GM12875 (cell line): ENCODE measurements around the gene SLC29A2.

Source experiments
- H3K4me3 ChIP-seq: one replicate; pipeline ENCODE4 v1.5.1; 2011; ENCODE audit warnings: low read depth, low read length, control low read depth
- TF ChIP-seq, protein P1 (sequence below): IDR thresholded peaks from 2 replicates; pipeline ENCODE4 v1.5.1; 2011; ENCODE audit warnings: low read depth, mild to moderate bottlenecking, control low read depth, inconsistent platforms, low read length, moderate library complexity, borderline replicate concordance; ENCODE audit not compliant: insufficient read depth

Gene SLC29A2

DNA sequence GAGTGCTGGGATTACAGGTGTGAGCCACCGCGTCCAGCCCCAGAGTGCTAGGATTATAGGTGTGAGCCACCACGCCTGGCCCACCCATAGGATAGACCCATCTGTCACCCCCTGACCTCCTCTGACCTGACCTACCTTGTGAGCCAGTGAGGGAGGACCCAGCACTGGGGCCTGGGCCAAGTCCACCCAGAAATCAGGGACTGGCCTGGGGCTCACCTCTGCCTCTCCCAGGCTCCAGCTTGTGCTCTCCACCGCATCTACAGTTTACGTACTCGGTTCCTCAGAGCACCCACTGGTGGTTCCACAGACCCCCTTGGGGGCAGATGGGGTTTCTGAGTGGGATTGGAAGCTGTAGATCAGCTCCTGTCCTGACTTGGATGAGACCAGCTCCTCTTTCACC lies 6.4 kb downstream of the SLC29A2 start:
- TF ChIP-seq, protein P1, sequence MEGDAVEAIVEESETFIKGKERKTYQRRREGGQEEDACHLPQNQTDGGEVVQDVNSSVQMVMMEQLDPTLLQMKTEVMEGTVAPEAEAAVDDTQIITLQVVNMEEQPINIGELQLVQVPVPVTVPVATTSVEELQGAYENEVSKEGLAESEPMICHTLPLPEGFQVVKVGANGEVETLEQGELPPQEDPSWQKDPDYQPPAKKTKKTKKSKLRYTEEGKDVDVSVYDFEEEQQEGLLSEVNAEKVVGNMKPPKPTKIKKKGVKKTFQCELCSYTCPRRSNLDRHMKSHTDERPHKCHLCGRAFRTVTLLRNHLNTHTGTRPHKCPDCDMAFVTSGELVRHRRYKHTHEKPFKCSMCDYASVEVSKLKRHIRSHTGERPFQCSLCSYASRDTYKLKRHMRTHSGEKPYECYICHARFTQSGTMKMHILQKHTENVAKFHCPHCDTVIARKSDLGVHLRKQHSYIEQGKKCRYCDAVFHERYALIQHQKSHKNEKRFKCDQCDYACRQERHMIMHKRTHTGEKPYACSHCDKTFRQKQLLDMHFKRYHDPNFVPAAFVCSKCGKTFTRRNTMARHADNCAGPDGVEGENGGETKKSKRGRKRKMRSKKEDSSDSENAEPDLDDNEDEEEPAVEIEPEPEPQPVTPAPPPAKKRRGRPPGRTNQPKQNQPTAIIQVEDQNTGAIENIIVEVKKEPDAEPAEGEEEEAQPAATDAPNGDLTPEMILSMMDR: no peak
- no peak overlapping the region for H3K4me3 ChIP-seq

DNA sequence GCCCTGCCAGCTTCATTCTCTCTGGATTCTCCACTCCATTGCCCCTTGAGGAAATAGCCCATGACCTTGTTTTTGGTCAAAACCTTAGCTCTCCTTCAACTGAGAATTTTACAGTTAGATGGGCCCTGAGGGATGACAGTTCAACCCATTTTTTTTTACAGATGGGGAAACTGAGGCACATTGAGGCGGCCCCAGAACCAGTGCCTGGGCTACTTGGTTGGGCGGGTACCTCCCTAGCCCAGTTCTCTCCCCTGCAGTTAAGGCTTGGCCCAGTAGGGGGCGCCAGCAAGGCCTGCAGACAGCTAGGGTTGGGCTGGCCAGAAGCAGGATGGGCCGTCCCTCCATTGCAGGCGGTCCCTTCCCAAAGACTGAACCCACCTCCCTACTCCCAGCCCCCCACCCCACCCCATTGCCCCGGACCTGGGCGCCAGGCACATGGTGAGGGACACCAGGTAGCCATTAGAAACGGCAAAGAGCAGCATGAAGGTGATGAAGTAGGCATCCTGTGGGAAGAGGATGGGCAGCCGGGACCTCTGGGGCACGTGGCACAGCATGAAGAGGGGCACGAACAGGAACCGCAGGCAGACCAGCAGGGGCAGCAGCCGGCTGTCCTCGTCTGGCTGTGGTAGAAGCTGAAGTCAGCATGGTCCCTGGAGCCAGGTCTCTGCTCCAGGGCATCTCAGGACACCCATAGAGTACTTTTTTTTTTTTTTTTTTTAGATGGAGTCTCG lies 7.6 kb downstream of the SLC29A2 start:
- TF ChIP-seq, protein P1: peak; percentile 95
- H3K4me3 ChIP-seq: no peak overlapping the region

DNA sequence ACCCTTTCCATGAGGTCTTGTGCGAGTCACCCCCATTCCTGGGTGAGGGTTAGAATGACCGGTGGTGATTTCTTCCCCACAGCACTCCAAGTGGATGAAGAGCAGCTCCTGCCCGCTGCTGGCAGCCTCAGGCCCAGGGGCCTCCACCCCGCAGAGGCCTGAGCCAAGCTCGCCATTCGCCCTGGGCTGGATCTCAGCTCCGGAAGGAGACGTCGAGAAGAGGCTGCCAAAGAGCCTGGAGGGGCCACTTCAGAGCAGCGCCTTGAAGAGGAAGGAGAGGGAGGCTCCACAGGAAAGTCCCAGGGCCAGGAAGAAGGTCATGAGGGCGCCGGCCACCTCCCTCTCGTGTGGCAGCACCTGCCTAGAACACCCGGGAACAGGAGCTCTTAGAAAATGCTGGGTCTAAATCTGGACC lies 8.4 kb downstream of the SLC29A2 start:
- TF ChIP-seq, protein P1: no peak
- no peak overlapping the region for H3K4me3 ChIP-seq

DNA sequence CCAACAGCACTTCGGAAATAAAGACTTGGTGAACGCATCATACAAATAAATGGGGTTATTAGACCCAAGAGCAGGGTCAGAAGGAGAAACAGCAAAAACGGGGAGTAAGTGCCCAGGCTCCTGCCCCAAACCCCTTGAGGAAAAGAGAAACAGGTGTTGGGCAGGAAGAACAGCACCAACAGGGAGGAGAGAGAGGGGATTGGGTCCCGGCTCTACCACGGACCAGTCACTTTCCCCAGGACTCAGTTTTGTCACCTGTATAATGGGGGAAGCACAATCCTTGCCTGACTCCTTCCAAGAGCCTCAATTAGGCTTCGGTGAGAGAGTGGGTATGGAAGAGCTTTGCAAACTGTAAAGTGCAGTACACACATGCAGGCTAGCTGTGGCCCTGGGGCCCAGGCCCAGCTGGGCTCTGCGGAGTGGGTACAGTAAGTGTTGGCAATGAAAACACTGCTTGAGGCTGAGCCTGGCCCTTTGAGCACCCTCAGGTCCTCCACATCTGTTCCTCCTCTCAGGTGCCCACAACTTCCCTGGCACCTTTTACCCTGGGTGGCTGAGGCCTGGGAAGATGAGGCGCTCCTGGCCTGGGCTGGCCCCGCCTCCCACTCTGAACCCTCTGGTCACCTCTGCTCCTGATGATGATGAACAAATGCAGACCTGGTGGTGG lies 8.9 kb downstream of the SLC29A2 start:
- TF ChIP-seq, protein P1: no peak
- H3K4me3 ChIP-seq: no peak overlapping the region

DNA sequence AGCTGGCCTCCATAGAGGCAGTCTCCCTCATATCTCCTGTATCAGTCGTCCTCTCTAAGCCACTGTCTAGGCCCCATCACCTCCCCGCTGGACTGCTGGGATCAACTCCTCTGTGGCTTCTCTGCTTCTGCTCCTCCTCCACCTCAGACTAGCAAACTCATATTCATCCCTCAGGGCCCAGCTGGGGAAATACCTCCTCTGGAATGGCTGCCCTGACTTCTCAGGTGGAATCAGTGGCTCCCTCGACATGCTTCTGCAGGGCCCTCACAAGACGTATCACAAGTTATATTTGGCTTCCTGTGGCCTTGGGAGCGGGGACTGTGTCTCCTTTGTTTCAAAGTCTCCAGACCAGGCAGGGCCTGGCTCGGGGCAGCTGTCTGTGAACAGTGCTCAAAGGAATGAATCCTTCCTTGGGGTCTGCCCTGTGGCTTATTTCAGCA lies 10.0 kb downstream of the SLC29A2 start:
- H3K4me3 ChIP-seq: no peak overlapping the region
- TF ChIP-seq, protein P1: no peak

DNA sequence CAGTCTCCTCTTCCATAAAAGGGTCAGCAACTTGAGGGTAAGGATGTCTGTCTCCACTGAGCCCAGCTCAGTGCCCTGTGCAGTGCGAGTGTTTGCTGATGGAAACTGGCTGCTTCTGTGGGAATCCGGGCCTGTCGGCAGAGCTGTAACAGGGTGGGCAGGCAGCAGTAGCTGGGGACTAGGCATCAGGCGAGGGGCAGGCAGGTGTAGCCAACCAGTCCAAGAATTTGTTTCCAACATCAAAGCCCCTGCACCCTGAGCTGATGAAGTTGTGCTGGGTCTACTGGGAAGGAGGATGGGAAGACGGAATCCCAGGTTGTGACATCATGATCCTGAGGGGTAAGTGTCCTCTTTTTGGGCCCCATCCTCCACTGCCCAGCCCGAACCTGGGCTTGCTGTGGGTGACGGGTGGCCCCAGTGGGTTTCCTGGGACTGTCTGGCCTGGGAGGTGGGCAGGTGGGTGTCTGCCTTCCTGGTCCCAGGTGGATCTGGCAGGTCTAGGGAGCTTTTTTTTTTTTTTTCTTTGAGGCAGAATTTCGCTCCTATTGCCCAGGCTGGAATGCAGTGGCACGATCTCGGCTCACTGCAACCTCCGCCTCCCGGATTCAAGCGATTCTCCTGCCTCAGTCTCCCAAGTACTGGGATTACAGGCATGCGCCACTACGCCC lies 11.0 kb downstream of the SLC29A2 start:
- TF ChIP-seq, protein P1: no peak
- H3K4me3 ChIP-seq: no peak overlapping the region
